Activated naive CD4-positive, alpha-beta T cell treated with anti-CD3 and anti-CD28 coated beads for 36 hours (primary cell): Measurements from ENCODE around the gene POLG2. TPM values are rescaled to one million over a fixed set of nuclear protein-coding genes. Genes with fewer than 3 reads are reported as not detected.
"Not testable (repeated sequence)": the region's sequence is repeated elsewhere in the genome, so short reads cannot be mapped to it uniquely, and the experiment has no call there.

Source experiments
- CTCF ChIA-PET: fragments of 350-600 bp; sonication (Branson Sonifier 250); formaldehyde crosslinking; loops from one replicate; lab custom pipeline; 2021; ENCODE audit warnings: antibody characterized with exemption; lab: Charles Lee
- DNase-seq: peaks from one replicate; pipeline ENCODE4 v3.0.0-alpha.2; 2020
- H3K27ac Mint-ChIP-seq: one replicate; pipeline ENCODE4 v1.8.0; 2021; ENCODE audit warnings: mild to moderate bottlenecking, mixed read lengths
- H3K27me3 Mint-ChIP-seq: one replicate; pipeline ENCODE4 v1.8.0; 2021; ENCODE audit warnings: low read depth, mixed read lengths
- H3K36me3 Mint-ChIP-seq: one replicate; pipeline ENCODE4 v1.8.0; 2021; ENCODE audit warnings: low read depth, mixed read lengths
- H3K4me1 Mint-ChIP-seq: one replicate; pipeline ENCODE4 v1.8.0; 2021; ENCODE audit warnings: low read depth, mixed read lengths
- H3K4me3 Mint-ChIP-seq: one replicate; pipeline ENCODE4 v1.8.0; 2021; ENCODE audit warnings: mild to moderate bottlenecking, moderate library complexity, mixed read lengths
- H3K9me3 Mint-ChIP-seq: one replicate; pipeline ENCODE4 v1.8.0; 2021; ENCODE audit warnings: mixed read lengths
- intact Hi-C: fragments of 100-400 bp; cut with micrococcal nuclease; formaldehyde crosslinking; loops from one replicate; pipeline ENCODE4 v1.15.1; 2023
- microRNA-seq: library from miRNA; unstranded; fragments of <30 nt; microRNA quantifications from one replicate; pipeline ENCODE4 v1.2.0, GENCODE V29; 2022; ENCODE audit warnings: borderline microRNAs expressed, borderline replicate concordance
- total RNA-seq, 2 experiments: library from RNA; stranded (reverse); gene quantifications; one replicate each; pipeline ENCODE4 v1.2.3, GENCODE V29; 2021

POLG2 gene
- total RNA-seq, 2 experiments from 2014 or later, result 23.4 to 26.9 TPM

DNA sequence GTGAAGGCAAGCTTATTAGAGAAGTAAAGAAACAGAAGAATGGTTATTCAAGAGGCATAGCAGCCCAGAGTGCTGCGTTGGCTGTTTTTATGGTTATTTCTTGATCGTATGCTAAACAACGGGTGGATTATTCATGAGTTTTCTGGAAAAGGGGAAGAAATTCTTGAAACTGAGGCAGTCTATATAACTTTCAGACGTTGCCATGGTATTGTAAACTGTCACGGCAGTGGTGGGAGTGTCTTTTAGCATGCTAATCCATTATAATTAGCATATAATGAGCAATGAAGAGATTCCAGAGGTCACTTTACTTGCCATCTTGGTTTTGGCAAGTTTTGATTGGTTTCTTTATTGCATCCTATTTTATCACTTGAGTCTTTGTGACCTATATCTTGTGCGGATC is 65.3 kb downstream of the POLG2 start:
- Mint-ChIP-seq H3K4me3 (no peak overlapping the region), H3K27me3 (no peaks in the 10 kb centered on the region), H3K9me3 (no peaks in the 10 kb centered on the region), H3K4me1 (no peaks in the 10 kb centered on the region), H3K27ac (no peak overlapping the region), H3K36me3 (no peaks in the 10 kb centered on the region)
- intact Hi-C loops, result no loop called here
- CTCF ChIA-PET, result no interaction called here
- DNase-seq, result no peak

- H3K27me3 Mint-ChIP-seq, H3K27ac Mint-ChIP-seq, DNase-seq, H3K9me3 Mint-ChIP-seq, H3K4me3 Mint-ChIP-seq, intact Hi-C loops, H3K4me1 Mint-ChIP-seq, H3K36me3 Mint-ChIP-seq: not testable (repeated sequence)
- CTCF ChIA-PET, result interaction anchor here (0.6 to 1.8 kb wide), 4 partner anchors 10 to 27 kb away, joined by 4 to 10 read pairs (median 6); no protein-coding TSS in a partner anchor
These were observed 66.8 kb downstream of the POLG2 start for GRCh38 chr17:64430036-64430435.

GRCh38 chr17:64428406-64428805 is 68.4 kb downstream of the POLG2 start:
- no peaks in the 10 kb centered on the region for H3K36me3 Mint-ChIP-seq
- DNase-seq, result no peak
- no peaks in the 10 kb centered on the region for H3K4me1 Mint-ChIP-seq
- intact Hi-C loops, result no loop called here
- CTCF ChIA-PET, result interaction anchor here (1.1 to 1.8 kb wide), 2 partner anchors 9 to 19 kb away, joined by 3 to 10 read pairs; no protein-coding TSS in a partner anchor
- H3K4me3 Mint-ChIP-seq, result no peak overlapping the region
- no peaks in the 10 kb centered on the region for H3K27me3 Mint-ChIP-seq
- H3K27ac Mint-ChIP-seq, result no peak overlapping the region
- H3K9me3 Mint-ChIP-seq, result no peaks in the 10 kb centered on the region

Small RNA genes within 50 kb of the gene (microRNA-seq; reads per million reads assigned to microRNA genes)
- gene MIR3064 (4.9 reads per million), gene MIR5047 (not detected)

Other genes starting within 250 kb of the POLG2 start
- gene TEX2, start 233.8 kb downstream of the POLG2 start, total RNA-seq, result 10 to 100 TPM in 1 of 2 experiments, 1 to 10 TPM in 1; 9.2 to 10.6 TPM
- 10 to 100 TPM in 1 of 2 experiments, 1 to 10 TPM in 1; 10.0 to 11.2 TPM for gene PECAM1, start 106.2 kb downstream of the POLG2 start, total RNA-seq
- gene MILR1, start 47.9 kb downstream of the POLG2 start, total RNA-seq, result under 1 TPM; 0.31 to 0.42 TPM
- 100 to 1,000 TPM; 480 to 491 TPM for gene DDX5, start 9.2 kb upstream of the POLG2 start, total RNA-seq
- 10 to 100 TPM; 38.8 to 43.3 TPM for gene CEP95, start 9.9 kb upstream of the POLG2 start, total RNA-seq
- 10 to 100 TPM in 1 of 2 experiments, 1 to 10 TPM in 1; 9.6 to 10.7 TPM for gene SMURF2, start 165.3 kb upstream of the POLG2 start, total RNA-seq